Measurements from ENCODE around the gene ITGB4.

The ITGB4 gene

DNA sequence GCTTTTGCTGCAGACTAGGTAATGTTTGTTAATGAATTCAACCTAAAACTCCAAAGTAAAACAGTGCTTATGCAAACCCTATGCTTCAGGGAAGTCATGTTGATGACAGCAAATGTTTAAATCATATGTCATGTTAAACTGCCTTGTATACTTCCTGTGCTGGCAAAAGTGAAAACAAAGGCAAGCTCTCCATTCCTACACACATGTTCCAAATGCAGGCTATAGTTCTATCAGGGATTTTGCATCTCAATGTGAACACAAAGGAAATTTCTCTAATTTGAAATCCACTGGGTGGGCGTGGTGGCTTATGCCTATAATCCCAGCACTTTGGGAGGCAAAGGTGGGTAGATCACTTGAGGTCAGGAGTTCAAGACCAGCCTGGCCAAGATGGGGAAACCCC is 82.6 kb downstream of the ITGB4 start:
- DNase-seq, result no peak

GRCh38 chr17:75806822-75807500 is 85.7 kb downstream of the ITGB4 start:
- DNase-seq, result no peak

Data from fibroblast of skin of right quadriceps (primary cell).